Fibroblast of skin of abdomen (primary cell): Measurements from ENCODE around the gene RAPGEF5.

Source experiments
- DNase-seq: peaks from one replicate; pipeline ENCODE4 v3.0.0-alpha.2; 2013

Gene RAPGEF5

DNA sequence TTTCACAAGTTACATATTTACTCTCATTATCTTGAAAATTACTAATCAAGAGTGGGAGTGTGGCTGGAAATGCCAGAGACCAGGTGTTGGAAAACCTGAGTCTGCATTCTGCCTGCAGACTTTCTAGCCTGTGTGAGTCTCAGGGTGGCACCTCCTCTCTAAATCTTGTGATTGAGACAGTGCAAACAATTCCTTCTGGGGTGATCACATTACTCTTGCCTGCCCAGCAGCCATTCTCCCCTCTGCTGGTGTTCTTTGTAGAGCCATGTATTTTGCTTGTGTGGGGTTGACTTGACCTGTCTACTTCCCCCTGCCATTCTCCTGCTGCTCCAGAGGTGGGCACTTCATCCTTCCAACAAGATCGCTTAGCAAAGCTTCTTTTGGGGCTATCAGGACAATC is 101.1 kb downstream of the RAPGEF5 start:
- DNase-seq = no peak

DNA sequence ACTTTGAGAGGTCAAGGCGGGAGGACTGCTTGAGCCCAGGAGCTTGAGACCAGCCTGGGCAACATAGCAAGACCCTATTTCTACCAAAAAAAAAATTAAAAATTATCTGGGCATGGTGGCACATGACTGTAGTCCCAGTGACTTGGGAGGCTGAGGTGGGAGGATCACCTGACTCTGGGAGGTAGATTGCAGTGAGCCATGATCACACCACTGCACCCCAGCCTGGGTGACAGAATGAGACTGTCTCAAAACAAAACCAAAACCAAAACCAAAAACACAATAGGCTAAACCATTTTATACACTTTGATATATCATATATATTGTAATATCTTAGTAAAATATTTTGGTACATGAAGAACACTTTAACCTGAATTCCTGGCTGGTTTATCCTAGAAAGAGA is 101.6 kb downstream of the RAPGEF5 start:
- no peak for DNase-seq

- no peak for DNase-seq
These were observed 103.9 kb downstream of the RAPGEF5 start for GRCh38 chr7:22252936-22253536.

DNA sequence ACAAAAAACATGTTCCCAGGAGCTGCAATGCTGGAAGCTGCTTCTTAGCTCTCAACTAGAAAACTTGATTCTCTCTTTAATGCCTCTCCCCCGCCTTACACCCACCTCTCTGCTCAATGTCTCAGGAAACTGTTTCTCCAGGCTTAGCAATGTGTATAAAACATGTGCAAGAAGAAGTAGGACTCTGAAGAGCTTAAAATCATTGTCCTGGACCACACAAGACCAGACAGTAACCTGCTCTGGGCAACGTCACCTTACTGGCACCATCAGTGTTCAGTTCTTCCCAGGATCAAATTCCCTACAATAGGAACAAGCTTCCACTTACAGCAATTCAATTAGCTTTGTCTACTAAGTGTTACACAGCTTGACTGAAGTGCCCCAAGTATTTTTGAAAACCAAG is 104.9 kb downstream of the RAPGEF5 start:
- DNase-seq = no peak

DNA sequence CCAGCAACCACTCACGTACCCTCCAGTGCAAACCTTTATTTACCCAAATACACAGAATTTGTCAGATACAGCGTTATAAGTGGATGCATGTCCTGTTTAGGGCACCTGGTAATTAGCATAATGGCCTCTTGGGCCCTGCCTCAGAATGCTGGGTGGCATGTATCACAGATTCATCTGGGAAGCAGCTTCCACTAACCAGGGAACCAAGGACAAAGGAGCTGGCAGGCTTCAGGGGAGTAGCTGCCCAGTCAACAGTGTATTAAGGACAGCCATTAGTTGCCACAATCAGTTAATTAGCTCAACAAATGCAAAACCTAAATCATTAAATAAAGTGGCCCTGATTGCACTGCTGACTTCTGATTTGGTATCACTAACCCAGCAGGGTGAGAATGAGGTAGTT is 105.7 kb downstream of the RAPGEF5 start:
- no peak for DNase-seq

DNA sequence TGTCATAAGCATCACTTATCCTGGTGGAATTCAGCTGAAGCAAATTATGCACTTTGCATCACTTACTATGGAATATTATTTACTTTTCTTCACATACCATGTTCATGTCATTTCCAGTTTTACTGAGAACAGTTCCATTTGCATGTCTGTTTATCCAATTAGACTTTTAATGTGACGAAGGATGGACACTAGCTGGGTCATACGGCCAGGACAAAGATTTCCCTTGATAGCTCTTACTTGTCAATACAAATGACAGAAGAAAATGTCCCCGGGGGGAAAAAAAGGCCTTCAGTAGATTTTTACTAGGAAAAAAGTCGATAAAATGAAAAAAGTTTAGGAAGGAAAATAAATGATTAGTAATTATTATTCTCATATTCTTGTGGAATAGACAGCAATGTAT is 106.6 kb downstream of the RAPGEF5 start:
- no peak for DNase-seq

GRCh38 chr7:22248111-22248809 is 108.7 kb downstream of the RAPGEF5 start:
- no peak for DNase-seq

DNA sequence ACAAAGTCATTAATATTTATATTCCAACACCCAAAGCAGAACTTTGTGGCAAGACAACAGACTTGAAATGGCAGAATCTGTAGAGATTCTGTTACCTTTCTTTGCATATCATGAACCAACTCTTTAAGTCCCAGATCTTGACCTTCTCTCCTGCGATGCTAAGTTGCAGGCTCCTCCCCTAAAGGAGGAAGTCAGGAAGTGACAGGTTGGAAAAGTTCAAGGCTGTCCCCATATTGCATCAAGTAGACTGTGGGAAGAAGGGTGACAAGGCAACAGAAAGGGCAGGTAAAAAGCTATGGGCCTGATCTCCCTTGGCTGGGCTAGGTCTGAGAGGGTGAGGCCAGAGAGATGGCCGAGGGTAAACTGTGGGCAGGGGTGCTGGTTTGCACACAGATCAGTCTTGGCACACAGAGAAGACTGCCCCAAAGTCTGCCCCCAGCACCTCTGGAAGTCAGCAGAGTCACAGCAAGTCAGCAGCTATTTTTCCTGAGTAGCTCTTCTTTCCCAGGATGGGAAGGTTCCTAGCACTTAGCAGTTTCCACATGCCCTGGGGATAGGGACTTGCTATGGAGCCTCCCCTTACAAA is 115.1 kb downstream of the RAPGEF5 start:
- DNase-seq = no peak

GRCh38 chr7:22240904-22241571 is 115.9 kb downstream of the RAPGEF5 start:
- DNase-seq = no peak

DNA sequence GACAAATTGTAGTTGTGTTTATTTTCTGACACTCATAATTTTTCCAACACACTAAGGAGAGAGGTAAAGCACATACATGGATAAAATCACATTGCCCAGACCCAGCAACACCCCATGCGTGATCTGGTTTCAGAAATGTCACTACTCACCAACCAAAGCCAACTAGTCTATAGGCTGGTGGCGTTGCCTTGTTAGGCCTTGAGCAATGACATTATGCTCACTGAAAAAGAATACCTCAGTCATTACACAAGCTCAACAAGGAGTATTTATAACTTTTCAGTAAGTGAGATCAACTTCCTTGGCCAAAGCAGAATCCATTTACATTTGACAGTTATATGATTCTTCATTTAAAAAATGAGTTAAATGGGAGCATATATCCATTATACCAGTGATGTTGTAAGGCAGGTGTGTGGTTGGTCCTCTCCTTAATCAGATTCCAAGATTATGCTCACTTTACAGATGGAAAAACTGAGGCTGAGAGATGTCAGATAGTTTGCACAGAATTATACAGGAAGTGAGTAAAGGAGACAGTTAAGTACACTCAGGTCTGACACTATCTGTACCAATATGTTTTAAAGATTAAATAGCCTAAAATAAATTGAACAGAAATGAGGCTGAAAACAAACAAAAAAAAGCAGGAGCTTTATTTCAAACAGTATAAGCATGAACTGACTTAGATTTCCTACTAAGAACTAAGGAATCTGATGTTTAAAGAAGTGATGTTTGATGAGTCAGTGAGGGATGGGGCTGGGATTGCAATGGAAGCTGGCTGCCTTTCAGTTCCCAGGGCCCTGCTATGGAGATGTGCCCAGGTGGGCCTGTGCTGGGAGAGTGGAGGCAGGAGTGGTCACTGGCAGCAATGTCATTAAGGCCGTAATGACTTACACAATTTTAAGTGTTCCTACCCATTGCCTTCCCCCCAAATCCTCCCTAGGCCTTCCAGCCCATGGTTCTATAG is 118.3 kb downstream of the RAPGEF5 start:
- DNase-seq = no peak

DNA sequence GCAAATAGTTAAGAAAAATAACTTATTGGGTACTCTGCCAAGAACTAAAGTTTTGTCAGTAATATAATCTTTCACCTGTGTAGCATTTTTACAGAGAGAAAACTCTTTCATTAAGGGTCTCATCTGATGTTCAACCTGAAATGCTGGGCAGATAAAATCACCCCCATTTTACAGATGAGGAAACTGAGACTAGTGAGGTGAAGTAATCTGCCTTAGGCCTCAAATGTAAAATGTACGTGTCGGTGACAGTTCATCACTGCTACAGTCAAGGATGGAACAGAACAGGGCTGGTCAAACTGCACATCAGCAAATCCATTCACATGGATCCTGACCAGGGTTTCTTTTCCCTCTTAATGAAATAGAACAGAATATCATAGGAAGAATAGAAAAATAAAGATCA is 121.8 kb downstream of the RAPGEF5 start:
- no peak for DNase-seq

DNA sequence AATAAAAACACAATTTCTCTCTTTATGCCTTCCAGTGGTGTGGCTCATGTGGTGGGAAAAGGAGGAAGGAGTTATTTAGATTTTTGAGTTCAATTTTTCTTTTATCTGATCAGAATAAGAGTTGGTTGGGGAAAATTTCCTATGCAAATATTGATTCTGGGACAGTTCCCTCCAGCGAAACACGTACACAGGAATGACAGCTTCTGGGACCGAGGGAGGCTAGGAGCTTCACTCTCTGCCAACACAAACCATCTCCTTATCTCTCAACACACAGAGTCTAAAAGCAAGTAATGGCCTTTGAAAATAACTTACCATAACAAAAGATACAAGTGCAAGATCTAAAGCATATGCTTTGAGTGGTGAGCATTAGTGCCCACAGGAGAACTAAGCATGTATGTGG is 122.7 kb downstream of the RAPGEF5 start:
- no peak for DNase-seq

DNA sequence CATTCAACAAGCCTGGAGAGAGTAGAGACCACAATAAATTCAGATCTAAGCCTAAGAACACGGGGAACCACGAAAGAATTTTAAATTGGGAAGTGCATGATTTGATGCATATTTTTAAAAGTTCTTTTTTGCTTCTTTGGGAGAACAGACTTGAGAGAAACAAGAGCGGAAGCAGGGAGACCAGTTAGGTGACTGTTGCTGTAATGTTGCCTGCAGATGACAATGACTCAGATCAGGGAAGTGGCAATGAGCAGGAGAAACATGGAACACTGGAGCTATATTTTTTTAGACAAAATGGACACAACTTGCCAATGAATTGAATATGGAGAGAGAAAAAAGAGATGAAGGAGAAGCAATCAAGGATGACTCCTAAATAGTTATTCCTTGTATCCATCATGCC is 125.1 kb downstream of the RAPGEF5 start:
- no peak for DNase-seq

GRCh38 chr7:22231141-22231540 is 125.8 kb downstream of the RAPGEF5 start:
- DNase-seq = no peak

- DNase-seq = no peak
These were observed 126.7 kb downstream of the RAPGEF5 start for GRCh38 chr7:22230238-22230637.

GRCh38 chr7:22229148-22229547 is 127.8 kb downstream of the RAPGEF5 start:
- DNase-seq = no peak

DNA sequence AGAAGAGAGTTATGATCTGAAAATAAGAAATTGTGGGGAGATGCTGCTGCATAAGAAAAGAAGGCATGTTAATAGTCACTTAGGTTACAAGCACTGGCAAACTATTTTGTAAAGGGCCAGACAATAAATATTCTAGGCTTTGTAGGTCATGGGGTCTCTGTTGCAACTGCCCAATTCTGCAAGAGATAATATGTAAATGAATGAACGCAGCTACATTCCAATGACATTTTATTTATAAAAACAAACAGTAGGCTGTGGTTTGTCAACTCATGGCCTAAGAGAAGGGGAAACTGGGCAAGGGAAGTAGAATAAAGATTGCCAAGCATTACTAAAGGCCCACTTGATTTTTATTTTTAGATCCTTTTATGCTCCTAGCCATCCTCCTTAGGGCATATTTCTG is 133.1 kb downstream of the RAPGEF5 start:
- DNase-seq = no peak

DNA sequence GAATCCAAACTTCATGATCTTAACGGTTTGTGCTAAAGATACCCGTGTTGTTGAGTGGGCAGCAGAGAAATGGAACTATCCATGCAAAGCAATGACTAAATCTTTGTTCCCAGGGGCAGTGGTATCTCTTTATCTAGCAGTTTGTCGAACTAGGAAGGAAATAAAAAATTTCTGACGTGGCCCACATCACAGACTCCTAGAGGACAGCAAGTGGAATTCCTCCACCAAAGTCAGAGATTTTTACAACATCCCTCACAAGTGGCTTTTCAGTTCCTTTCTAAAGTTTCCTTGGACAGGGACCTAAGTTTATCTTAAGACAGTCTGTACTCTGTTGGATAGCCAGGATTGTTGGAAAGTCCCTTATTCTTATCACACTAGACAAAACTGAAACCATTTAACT is 136.0 kb downstream of the RAPGEF5 start:
- no peak for DNase-seq

- no peak for DNase-seq
These were observed 137.0 kb downstream of the RAPGEF5 start for GRCh38 chr7:22219739-22220493.

- no peak for DNase-seq
These were observed 137.9 kb downstream of the RAPGEF5 start for GRCh38 chr7:22219036-22219435.

DNA sequence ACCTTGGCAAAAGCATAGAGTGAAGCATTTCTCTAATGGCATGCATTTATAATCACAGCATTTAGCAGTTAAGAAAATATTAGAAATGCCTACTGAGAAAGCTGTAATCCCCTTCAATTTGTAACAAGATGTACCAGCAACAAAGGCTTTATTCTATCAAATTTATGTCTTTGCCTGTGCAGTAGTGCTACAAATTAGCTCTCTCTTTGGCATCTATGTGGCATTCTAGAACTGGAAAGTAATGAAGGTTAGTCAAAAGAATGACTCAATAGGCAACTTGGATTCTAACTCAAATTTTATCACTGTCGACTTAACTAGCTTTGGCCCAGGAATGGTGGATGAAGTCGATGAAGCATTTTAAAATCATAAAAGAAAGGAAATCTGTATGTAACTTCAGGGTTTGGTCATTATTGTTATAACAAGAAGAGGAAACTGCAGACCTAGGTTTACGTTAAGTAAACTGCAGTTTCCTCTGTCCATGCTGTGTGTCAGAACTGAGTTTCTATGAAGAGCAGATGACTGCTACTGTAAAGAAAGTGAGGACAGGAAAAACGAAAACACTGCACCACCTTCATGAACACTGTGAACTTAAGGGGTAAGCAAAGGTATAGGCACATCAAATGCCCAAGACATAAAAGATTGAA is 140.0 kb downstream of the RAPGEF5 start:
- DNase-seq = no peak
